Tibial artery (tissue), 4 donors: ENCODE data around the gene GPX1.
"Not testable (repeated sequence)": the region's sequence is repeated elsewhere in the genome, so short reads cannot be mapped to it uniquely, and the experiment has no call there.

Experiments used
- DNase-seq, 2 donors: peaks; one replicate each; pipeline ENCODE4 v3.0.0-alpha.2; 2019
- H3K27ac ChIP-seq, 2 donors: fragments of 200-600 bp; sonication (generic) in 1 of 2; 1 replicate in 1 of 2; 2 replicates in 1 of 2; pipeline ENCODE4 v1.5.1; 2018 to 2019; ENCODE audit warnings: mild to moderate bottlenecking in 1 of 2
- H3K27me3 ChIP-seq, 2 donors: fragments of 200-600 bp; sonication (generic) in 1 of 2; one replicate each; pipeline versions ENCODE4 v1.5.1 to v1.6.0; 2016 to 2019
- H3K36me3 ChIP-seq, 3 donors: fragments of 200-600 bp; sonication (generic) in 2 of 3; one replicate each; pipeline ENCODE4 v1.5.1; 2016 to 2019; ENCODE audit warnings: mild to moderate bottlenecking in 2 of 3
- H3K4me1 ChIP-seq, 4 donors: fragments of 200-600 bp; sonication (generic) in 2 of 4; 1 replicate in 3 of 4; 2 replicates in 1 of 4; pipeline ENCODE4 v1.5.1; 2016 to 2019
- H3K4me3 ChIP-seq, 2 donors: fragments of 200-600 bp; sonication (generic) in 1 of 2; 1 replicate in 1 of 2; 2 replicates in 1 of 2; pipeline ENCODE4 v1.5.1; 2018 to 2019; ENCODE audit warnings: mild to moderate bottlenecking in 2 of 2
- H3K9me3 ChIP-seq, 3 donors: fragments of 200-600 bp; sonication (generic) in 1 of 3; one replicate each; pipeline ENCODE4 v1.5.1; 2016 to 2019
- intact Hi-C: fragments of 100-400 bp; cut with DNase I; formaldehyde crosslinking; loops from one replicate; pipeline ENCODE4 v1.15.0; 2023; ENCODE audit warnings: low total_unique reads
- TF ChIP-seq, protein P1 (sequence below), 2 experiments: fragments of 200-600 bp in 1 of 2; fragments of 450-650 bp in 1 of 2; IDR thresholded peaks; one replicate each; pipeline ENCODE4 v1.5.1; 2017 to 2019; ENCODE audit warnings: antibody characterized with exemption in 2 of 2, mild to moderate bottlenecking in 1 of 2, moderate library complexity in 1 of 2

GPX1 gene

DNA sequence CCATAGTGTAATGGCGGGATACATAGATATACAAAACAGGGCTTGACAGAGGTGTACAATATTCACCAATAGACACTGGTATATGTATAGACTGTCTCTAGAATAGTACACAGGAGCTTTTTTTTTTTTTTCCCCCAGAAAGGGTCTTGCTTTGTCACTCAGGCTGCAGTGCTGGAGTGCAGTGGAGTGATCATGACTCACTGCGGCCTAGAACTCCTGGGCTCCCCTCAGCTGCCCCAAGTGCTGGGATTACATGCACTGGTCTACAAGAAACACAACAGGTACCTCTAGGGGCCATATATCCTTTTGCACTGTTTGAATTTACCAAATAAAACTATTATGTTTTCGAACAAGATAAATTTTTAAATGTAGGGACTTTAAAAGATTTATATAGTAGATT lies 41.3 kb upstream of the GPX1 start:
- Histone ChIP-seq H3K27ac (peak overlapping the region in 1 of 2 donors; percentile 31), H3K36me3 (peaks cover 8 to 18% (median 16%) of the 10 kb centered on the region in 3 donors), H3K9me3 (no peaks in the 10 kb centered on the region), H3K4me3 (no peak overlapping the region), H3K27me3 (no peaks in the 10 kb centered on the region), H3K4me1 (peaks cover 0 to 83% (median 31%) of the 10 kb centered on the region in 4 donors)
- intact Hi-C loops: no loop called here
- DNase-seq: no peak
- TF ChIP-seq, protein P1, sequence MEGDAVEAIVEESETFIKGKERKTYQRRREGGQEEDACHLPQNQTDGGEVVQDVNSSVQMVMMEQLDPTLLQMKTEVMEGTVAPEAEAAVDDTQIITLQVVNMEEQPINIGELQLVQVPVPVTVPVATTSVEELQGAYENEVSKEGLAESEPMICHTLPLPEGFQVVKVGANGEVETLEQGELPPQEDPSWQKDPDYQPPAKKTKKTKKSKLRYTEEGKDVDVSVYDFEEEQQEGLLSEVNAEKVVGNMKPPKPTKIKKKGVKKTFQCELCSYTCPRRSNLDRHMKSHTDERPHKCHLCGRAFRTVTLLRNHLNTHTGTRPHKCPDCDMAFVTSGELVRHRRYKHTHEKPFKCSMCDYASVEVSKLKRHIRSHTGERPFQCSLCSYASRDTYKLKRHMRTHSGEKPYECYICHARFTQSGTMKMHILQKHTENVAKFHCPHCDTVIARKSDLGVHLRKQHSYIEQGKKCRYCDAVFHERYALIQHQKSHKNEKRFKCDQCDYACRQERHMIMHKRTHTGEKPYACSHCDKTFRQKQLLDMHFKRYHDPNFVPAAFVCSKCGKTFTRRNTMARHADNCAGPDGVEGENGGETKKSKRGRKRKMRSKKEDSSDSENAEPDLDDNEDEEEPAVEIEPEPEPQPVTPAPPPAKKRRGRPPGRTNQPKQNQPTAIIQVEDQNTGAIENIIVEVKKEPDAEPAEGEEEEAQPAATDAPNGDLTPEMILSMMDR (IDR thresholded peaks at IDR 0.05): no peak

DNA sequence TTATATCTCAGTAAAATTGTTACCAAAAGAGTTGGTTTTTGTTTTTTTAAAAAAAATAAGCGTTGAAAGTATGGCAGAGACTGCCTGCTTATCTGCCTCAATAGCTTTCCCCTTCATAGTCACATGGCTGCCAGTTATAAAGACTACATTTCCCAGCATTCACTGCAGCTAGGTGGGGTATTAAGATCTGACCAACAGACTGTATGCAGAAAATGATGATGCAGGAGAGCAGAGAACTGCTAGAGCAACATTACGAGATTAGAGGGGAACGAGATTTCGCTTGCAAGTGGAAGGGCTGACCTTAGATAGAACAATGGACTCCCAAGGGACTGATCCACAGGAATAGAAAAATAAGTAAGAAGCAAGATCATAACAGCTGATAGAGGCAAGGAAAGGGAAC lies 39.3 kb upstream of the GPX1 start:
- H3K4me1 ChIP-seq: peaks cover 0 to 87% (median 33%) of the 10 kb centered on the region in 4 donors
- no peak overlapping the region for H3K4me3 ChIP-seq
- intact Hi-C loops: no loop called here
- no peaks in the 10 kb centered on the region for H3K27me3 ChIP-seq
- no peaks in the 10 kb centered on the region for H3K9me3 ChIP-seq
- peak overlapping the region in 1 of 2 donors; percentile 44 for H3K27ac ChIP-seq
- no peak for DNase-seq
- peaks cover 8 to 12% (median 11%) of the 10 kb centered on the region in 3 donors for H3K36me3 ChIP-seq
- TF ChIP-seq, protein P1 (IDR thresholded peaks at IDR 0.05): no peak

DNA sequence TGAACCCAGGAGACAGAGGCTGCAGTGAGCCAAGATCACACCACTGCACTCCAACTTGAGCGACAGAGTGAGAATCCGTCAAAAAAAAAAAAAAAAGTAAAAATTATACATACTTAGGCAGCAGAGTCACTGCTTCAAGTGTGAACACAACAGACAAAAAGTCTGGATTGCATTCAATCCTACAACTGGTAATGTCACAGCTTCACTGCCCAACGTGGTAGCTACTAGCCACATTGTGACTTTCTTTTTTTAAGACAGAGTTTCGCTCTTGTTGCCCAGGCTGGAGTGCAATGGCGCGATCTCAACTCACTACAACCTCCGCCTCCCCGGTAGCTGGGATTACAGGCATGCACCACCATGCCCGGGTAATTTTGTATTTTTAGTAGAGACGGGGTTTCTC lies 33.2 kb upstream of the GPX1 start:
- DNase-seq, H3K4me3 ChIP-seq, H3K27me3 ChIP-seq, intact Hi-C loops, H3K9me3 ChIP-seq, H3K27ac ChIP-seq: not testable (repeated sequence)
- Histone ChIP-seq H3K4me1 (peaks cover 0 to 87% (median 25%) of the 10 kb centered on the region in 4 donors), H3K36me3 (peaks cover 4 to 11% (median 8%) of the 10 kb centered on the region in 3 donors)

DNA sequence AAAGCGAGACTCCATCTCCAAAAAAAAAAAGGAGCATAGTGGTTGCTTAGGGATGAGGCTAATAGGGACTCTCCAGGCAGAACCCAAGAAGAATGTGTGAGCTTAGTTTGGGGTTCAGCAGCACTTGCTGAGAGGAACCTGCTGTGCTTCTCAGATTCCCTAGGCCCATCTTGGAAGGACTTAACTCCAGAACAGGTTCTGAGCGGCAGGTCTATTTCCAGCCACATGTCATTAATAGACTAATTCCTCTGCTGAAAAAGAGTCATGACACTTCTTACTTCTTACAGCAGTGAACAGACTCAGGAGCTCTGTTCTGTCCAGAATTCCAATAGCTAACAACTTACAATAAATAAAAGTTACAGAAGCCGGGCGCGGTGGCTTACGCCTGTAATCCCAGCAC lies 31.1 kb upstream of the GPX1 start:
- no peaks in the 10 kb centered on the region for H3K9me3 ChIP-seq
- DNase-seq: no peak
- H3K36me3 ChIP-seq: peaks cover 0 to 2% (median 0%) of the 10 kb centered on the region in 3 donors
- intact Hi-C loops: no loop called here
- H3K4me1 ChIP-seq: peaks cover 0 to 85% (median 25%) of the 10 kb centered on the region in 4 donors
- TF ChIP-seq, protein P1 (IDR thresholded peaks at IDR 0.05): no peak
- no peaks in the 10 kb centered on the region for H3K27me3 ChIP-seq
- no peak overlapping the region for H3K4me3 ChIP-seq
- no peak overlapping the region for H3K27ac ChIP-seq

DNA sequence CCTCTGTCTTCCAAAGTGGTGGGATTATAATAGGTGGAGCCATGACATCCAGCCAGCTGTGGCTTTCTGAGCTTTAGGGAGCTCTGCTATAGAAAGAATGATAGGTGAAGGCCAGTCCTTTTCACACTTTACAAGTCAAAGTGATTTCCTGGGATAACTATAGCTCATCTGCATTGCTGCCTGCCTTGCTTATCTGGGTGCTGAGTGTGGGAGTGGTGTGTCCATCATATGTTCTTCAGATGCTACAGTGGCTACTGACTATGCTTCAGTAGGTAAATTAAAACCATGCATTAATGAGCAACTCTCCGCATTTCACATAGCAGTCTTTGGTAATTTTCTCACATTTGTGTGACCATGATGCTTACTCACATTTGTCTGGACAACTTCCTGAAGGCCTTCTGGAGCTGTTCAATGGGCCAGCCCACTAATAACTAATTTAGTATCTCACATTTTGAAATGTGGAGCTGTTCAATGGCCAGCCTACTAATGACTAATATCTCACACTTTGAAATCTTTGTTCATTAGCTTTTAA lies 30.2 kb upstream of the GPX1 start:
- TF ChIP-seq, protein P1 (IDR thresholded peaks at IDR 0.05): no peak
- Histone ChIP-seq H3K4me3 (no peak overlapping the region), H3K27ac (no peak overlapping the region), H3K4me1 (peaks cover 0 to 87% (median 31%) of the 10 kb centered on the region in 4 donors), H3K27me3 (no peaks in the 10 kb centered on the region), H3K9me3 (no peaks in the 10 kb centered on the region), H3K36me3 (no peaks in the 10 kb centered on the region)
- intact Hi-C loops: no loop called here
- DNase-seq: no peak

DNA sequence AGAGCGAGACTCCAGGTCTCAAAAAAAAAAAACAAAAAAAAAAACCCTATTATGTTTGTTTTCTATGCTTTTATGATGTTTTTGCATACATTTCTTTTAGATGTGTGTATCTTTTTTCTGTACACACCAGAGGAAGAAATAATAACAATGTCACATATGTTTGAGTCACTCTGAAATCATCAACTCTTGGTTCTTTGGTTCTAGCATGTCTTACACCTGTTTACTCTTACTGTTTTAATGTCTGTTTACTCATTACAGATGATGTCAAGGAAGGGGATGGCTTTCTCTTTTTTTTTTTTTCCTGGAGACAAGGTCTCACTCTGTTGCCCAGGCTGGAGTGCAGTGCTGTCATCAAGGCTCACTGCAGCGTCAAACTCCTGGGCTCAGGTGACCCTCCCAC lies 29.6 kb upstream of the GPX1 start:
- TF ChIP-seq, protein P1 (IDR thresholded peaks at IDR 0.05): no peak
- H3K4me1 ChIP-seq: peaks cover 0 to 87% (median 31%) of the 10 kb centered on the region in 4 donors
- H3K4me3 ChIP-seq: no peak overlapping the region
- no peaks in the 10 kb centered on the region for H3K36me3 ChIP-seq
- DNase-seq: no peak
- no peaks in the 10 kb centered on the region for H3K9me3 ChIP-seq
- H3K27me3 ChIP-seq: no peaks in the 10 kb centered on the region
- H3K27ac ChIP-seq: no peak overlapping the region
- intact Hi-C loops: no loop called here
